GM19463 (cell line): Measurements from ENCODE around the gene PDIA4.

Experiments used
- ATAC-seq: cut with Tn5 transposase; IDR thresholded peaks from one replicate; pipeline ENCODE4 v1.9.1; 2021; ENCODE audit warnings: mild to moderate bottlenecking, moderate library complexity; ENCODE audit not compliant: unreplicated experiment

The PDIA4 gene

DNA sequence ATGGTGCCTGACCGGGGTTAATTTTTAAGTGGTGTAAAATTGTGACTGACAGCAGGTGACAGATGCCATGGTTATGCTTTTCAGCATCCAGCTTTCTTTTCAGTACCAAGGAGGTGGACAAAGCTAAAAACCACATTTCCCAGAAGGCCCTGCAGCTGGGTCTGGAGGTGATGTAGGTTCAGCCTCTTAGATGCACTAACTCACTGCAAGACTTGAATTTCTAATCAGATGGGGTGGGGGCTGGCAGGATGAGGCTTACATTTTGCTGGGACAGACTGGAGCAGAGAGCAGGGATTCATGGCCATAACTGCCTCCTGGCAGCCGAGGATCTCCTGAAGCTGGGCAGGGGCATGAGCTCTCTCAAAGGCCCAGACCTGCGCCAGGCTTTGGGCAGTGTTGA, 52.4 kb downstream of the PDIA4 start:
- no peak for ATAC-seq

- ATAC-seq, result no peak
Measured at GRCh38 chr7:148973256-148973655, 55.0 kb downstream of the PDIA4 start.

GRCh38 chr7:148972375-148972774, 55.9 kb downstream of the PDIA4 start:
- ATAC-seq, result no peak

GRCh38 chr7:148967602-148968001, 60.7 kb downstream of the PDIA4 start:
- ATAC-seq, result no peak

DNA sequence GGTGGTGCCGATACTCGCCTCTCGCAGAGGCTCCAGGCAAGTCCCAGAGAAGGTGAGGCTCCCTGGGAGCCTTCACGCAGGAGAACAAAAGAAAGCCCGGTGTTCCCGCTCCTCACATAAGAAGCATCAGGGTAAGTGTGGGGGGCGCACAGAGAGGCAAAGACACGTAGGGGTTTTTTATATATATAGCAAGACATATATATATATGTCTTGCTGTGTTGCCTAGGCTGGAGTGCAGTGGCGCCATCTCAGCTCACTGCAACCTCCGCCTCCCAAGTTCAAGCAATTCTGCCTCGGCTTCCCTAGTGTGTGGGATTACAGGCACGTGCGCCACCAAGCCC, 61.3 kb downstream of the PDIA4 start:
- ATAC-seq, result peak; percentile 9

GRCh38 chr7:148964483-148965267, 63.6 kb downstream of the PDIA4 start:
- no peak for ATAC-seq

DNA sequence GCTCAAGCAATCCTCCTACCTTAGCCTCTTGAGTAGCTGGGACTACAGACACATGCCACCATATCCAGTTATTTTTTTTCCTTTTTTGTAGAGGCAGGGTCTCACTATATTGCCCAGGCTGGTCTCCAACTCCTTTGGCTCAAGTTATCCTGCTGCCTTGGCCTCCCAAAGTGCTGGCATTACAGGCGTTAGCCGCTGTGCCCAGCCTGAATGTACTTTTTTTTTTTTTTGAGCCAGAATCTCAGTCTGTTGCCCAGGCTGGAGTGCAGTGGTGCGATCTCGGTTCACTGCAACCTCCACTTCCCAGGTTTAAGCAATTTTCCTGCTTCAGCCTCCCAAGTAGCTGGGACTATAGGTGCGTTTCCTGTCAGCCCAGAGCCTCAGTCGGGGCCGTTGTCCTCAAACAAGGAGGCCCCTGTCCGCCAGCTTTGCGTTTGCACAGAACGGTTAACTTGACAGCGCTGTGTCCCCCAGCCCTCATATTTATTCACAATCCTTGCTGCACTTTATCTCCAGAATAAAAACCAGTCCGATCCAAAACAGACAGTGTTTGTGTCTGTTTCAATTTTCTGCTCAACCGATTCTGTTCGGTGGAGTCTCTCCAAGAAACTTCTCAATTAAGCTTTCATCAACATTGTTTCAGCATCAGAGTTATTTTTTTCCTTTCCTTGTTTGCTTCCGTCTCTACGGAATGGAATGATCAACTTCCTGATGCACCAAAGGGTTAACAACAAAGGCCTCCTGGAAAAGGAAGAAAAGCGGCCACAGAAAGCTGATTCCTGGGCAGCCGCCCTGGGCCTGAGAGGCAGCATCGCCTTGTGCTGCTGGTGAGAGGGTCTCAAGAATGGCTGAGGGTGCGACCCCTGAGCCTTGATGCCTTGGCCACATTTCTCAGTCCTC, 64.5 kb downstream of the PDIA4 start:
- no peak for ATAC-seq

- peak; percentile 60 for ATAC-seq
Measured at GRCh38 chr7:148962823-148963582, 65.3 kb downstream of the PDIA4 start.

DNA sequence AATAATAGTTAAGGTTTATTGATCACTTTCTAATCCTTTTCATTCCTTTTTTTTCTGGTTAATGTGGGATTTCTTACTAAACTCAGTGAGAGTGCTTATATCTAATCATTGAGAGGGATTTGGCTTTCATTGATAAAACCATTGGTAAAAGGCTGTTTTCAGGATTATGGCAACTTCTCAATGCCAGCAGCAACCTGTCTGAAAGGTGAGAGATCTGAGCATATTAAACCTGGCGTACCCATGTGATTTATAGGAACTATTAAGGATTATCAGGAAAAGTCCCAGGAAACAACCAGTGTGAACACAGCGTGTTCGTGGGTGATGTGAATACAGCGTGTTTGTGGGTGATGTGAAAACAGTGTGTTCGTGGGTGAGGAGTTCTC, 65.9 kb downstream of the PDIA4 start:
- peak; percentile 8 for ATAC-seq

DNA sequence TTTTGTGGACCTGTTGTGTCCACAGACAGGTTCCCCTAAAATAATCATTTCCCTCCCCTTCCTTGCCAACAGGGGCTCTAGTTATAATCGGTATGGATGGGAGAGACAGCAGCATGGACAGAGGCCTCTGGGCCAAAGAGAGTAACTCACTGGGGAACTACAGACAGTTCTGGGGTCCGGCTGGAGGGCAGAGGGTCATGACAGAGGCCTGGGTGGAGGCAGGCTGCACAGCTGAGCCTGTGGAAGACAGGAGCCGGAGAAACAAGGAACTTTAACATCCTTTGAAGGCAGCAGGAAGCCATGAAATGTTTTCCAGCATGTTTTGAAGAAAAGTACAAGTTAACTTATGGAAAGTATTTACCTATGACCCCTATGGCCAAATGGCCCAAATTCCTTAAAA, 68.6 kb downstream of the PDIA4 start:
- ATAC-seq, result no peak

- no peak for ATAC-seq
Measured at GRCh38 chr7:148958061-148958460, 70.2 kb downstream of the PDIA4 start.

GRCh38 chr7:148954766-148955165, 73.5 kb downstream of the PDIA4 start:
- no peak for ATAC-seq

DNA sequence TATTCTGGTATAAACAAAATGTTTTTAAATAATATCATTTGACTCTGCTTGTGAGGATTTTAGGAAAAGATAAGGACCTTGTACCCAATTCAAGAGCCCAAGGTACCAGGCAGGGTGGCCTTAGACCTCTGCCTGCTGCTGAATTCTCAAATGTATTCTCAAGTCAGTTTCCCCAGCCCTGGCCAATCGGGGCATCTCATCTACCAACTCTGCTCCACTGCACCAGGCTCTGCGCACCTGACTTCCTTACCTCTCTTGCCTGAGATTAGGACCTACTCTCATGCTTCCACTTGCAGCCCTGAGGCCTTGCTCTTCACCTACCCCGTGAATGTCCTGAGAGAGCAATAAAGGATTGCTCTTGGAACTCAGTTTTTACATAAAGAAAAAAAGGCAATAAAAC, 74.6 kb downstream of the PDIA4 start:
- no peak for ATAC-seq
